Measurements from ENCODE around the gene SASH1.

SASH1 gene

DNA sequence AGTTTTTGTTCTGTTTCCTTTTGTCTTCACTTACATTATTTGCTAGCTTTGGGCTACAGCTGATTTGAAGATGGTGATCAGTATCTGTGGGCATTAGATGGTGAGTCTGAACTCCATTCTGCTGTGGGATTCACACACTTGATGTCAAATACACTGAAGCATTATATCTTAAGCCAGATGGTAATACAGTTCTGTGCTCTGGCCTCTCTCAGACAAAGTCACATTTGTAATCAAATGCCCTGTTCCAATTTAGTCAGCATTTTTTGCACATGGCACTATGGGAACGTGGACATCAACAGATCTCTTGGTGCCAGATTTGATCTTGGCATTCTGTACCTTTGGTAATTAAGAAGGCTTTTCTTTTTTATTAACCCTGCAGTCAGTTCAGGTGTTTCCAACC, 56.0 kb downstream of the SASH1 start:
- Histone ChIP-seq H2BK120ac (ENCODE audit: low read depth, low read length) (no peak overlapping the region), H2BK5ac (ENCODE audit: low read length) (no peak overlapping the region), H3K4ac (ENCODE audit: low read length) (no peak overlapping the region), H2AK5ac (ENCODE audit: low read depth, low read length) (no peak overlapping the region), H2BK12ac (ENCODE audit: low read length) (no peak overlapping the region), H3K4me3 (ENCODE audit: low read length in 2 of 2) (no peak overlapping the region), H3K23ac (ENCODE audit: low read depth, low read length, poor library complexity) (no peak overlapping the region), H2BK15ac (ENCODE audit: low read length) (no peak overlapping the region), H3K27me3 (ENCODE audit: control insufficient read depth in 3 of 3, insufficient read depth in 3 of 3, low read depth in 1 of 3, low read length in 3 of 3) (no peaks in the 10 kb centered on the region), H3K79me1 (ENCODE audit: low read depth, low read length) (no peaks in the 10 kb centered on the region), H3K18ac (ENCODE audit: low read length) (no peak overlapping the region), H4K8ac (ENCODE audit: low read depth, low read length) (no peak overlapping the region), H3K9ac (ENCODE audit: low read depth, low read length, poor library complexity) (no peak overlapping the region), H2AFZ (ENCODE audit: low read length) (no peak overlapping the region), H3K14ac (ENCODE audit: low read length) (no peak overlapping the region), H3K4me1 (ENCODE audit: control insufficient read depth in 2 of 2, insufficient read depth in 1 of 2, low read depth in 1 of 2, low read length in 2 of 2) (peaks cover 0 to 3% of the 10 kb centered on the region in 2 donors), H4K91ac (ENCODE audit: low read depth, low read length, poor library complexity) (no peak overlapping the region), H3K9me3 (replicated peaks in 1 of 2; ENCODE audit: control insufficient read depth in 2 of 2, insufficient read depth in 1 of 2, low read depth in 1 of 2, low read length in 2 of 2) (no peaks in the 10 kb centered on the region), H3K36me3 (replicated peaks in 1 of 2; ENCODE audit: control insufficient read depth in 2 of 2, insufficient read depth in 2 of 2, low read length in 2 of 2) (peaks cover 0 to 3% of the 10 kb centered on the region in 2 donors), H3K27ac (replicated peaks; ENCODE audit: low read length) (no peak overlapping the region), H3K4me2 (ENCODE audit: insufficient read depth, low read length, poor library complexity, severe bottlenecking) (no peak overlapping the region)
- no peak for DNase-seq (ENCODE audit: low spot score)
- WGBS, 2 donors (ENCODE audit: extremely low coverage in 2 of 2, insufficient read length in 2 of 2, insufficient replicate concordance in 1 of 2) = no CpG with 5 or more reads among the region's 1 CpG

DNA sequence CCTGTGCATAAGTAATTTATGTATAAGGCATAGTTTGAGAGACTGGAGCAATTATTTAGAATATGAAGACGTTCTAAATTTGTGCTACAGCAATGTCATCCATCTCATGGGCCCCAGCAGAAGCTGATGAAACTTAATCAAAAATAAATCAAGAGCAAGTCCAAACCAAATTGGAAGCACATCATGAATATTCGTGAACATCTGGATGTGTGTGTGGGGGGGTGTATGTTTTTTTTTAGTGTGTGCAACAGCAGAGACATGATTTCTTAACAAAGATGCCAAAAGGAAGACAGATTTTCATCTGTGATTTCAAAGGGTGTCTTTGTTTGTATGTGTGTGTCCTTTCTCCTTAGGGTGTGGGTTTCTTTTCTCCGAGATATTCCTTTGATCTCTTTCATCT, 58.9 kb downstream of the SASH1 start:
- H3K4me2 ChIP-seq (ENCODE audit: insufficient read depth, low read length, poor library complexity, severe bottlenecking) = no peak overlapping the region
- no peak overlapping the region for H2BK5ac ChIP-seq (ENCODE audit: low read length)
- H3K4me1 ChIP-seq (ENCODE audit: control insufficient read depth in 2 of 2, insufficient read depth in 1 of 2, low read depth in 1 of 2, low read length in 2 of 2) = peaks cover 3 to 8% of the 10 kb centered on the region in 2 donors
- no peak overlapping the region for H3K4ac ChIP-seq (ENCODE audit: low read length)
- no peak overlapping the region for H3K18ac ChIP-seq (ENCODE audit: low read length)
- no peak overlapping the region for H3K4me3 ChIP-seq (ENCODE audit: low read length in 2 of 2)
- no peaks in the 10 kb centered on the region for H3K27me3 ChIP-seq (ENCODE audit: control insufficient read depth in 3 of 3, insufficient read depth in 3 of 3, low read depth in 1 of 3, low read length in 3 of 3)
- H3K9ac ChIP-seq (ENCODE audit: low read depth, low read length, poor library complexity) = no peak overlapping the region
- no peak overlapping the region for H4K91ac ChIP-seq (ENCODE audit: low read depth, low read length, poor library complexity)
- no peak overlapping the region for H2AK5ac ChIP-seq (ENCODE audit: low read depth, low read length)
- no peak overlapping the region for H2AFZ ChIP-seq (ENCODE audit: low read length)
- H3K27ac ChIP-seq (replicated peaks; ENCODE audit: low read length) = no peak overlapping the region
- H3K9me3 ChIP-seq (replicated peaks in 1 of 2; ENCODE audit: control insufficient read depth in 2 of 2, insufficient read depth in 1 of 2, low read depth in 1 of 2, low read length in 2 of 2) = no peaks in the 10 kb centered on the region
- H3K79me1 ChIP-seq (ENCODE audit: low read depth, low read length) = no peaks in the 10 kb centered on the region
- no peak overlapping the region for H2BK15ac ChIP-seq (ENCODE audit: low read length)
- no CpG with 5 or more reads among the region's 3 CpGs for WGBS, 2 donors (ENCODE audit: extremely low coverage in 2 of 2, insufficient read length in 2 of 2, insufficient replicate concordance in 1 of 2)
- H2BK120ac ChIP-seq (ENCODE audit: low read depth, low read length) = no peak overlapping the region
- no peak overlapping the region for H2BK12ac ChIP-seq (ENCODE audit: low read length)
- DNase-seq (ENCODE audit: low spot score) = no peak
- H3K14ac ChIP-seq (ENCODE audit: low read length) = no peak overlapping the region
- H3K23ac ChIP-seq (ENCODE audit: low read depth, low read length, poor library complexity) = no peak overlapping the region
- no peak overlapping the region for H4K8ac ChIP-seq (ENCODE audit: low read depth, low read length)
- no peaks in the 10 kb centered on the region for H3K36me3 ChIP-seq (replicated peaks in 1 of 2; ENCODE audit: control insufficient read depth in 2 of 2, insufficient read depth in 2 of 2, low read length in 2 of 2)

DNA sequence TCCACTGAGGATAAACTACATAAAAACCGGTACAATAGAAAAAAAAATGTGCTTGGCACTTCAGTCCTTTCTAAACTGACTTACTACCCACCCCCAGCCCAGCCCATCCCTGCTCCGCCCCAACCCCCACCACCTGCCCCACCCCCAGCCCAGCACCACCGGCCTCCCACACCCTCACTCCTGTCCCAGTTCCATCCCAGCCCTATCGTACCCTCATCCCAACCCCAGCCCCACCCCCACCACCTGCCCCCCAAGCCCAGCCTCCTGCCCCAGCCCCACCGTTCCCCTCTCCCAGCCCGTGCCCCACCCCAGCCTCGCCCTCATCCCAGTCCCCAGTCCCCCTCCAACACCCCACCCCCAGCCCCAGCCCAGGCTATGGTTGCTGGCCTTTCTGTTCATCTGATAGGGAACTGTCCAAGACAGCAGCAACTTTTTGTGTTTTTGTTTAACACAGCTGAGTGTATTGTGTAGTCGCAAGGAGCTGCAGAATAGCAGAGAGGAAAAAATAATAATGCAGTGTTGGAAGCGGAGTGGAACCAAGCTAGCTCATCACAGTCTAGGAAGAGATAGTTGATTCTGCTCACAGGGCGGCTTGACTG, 61.9 kb downstream of the SASH1 start:
- Histone ChIP-seq H3K27me3 (ENCODE audit: control insufficient read depth in 3 of 3, insufficient read depth in 3 of 3, low read depth in 1 of 3, low read length in 3 of 3) (no peaks in the 10 kb centered on the region), H3K4ac (ENCODE audit: low read length) (no peak overlapping the region), H4K91ac (ENCODE audit: low read depth, low read length, poor library complexity) (no peak overlapping the region), H2BK120ac (ENCODE audit: low read depth, low read length) (no peak overlapping the region), H2AFZ (ENCODE audit: low read length) (no peak overlapping the region), H2AK5ac (ENCODE audit: low read depth, low read length) (no peak overlapping the region), H2BK12ac (ENCODE audit: low read length) (no peak overlapping the region), H3K18ac (ENCODE audit: low read length) (no peak overlapping the region), H2BK15ac (ENCODE audit: low read length) (no peak overlapping the region), H3K4me3 (ENCODE audit: low read length in 2 of 2) (no peak overlapping the region), H3K27ac (replicated peaks; ENCODE audit: low read length) (no peak overlapping the region), H3K4me2 (ENCODE audit: insufficient read depth, low read length, poor library complexity, severe bottlenecking) (no peak overlapping the region), H3K36me3 (replicated peaks in 1 of 2; ENCODE audit: control insufficient read depth in 2 of 2, insufficient read depth in 2 of 2, low read length in 2 of 2) (no peaks in the 10 kb centered on the region), H3K23ac (ENCODE audit: low read depth, low read length, poor library complexity) (no peak overlapping the region), H3K4me1 (ENCODE audit: control insufficient read depth in 2 of 2, insufficient read depth in 1 of 2, low read depth in 1 of 2, low read length in 2 of 2) (peaks cover 3 to 5% of the 10 kb centered on the region in 2 donors), H3K9me3 (replicated peaks in 1 of 2; ENCODE audit: control insufficient read depth in 2 of 2, insufficient read depth in 1 of 2, low read depth in 1 of 2, low read length in 2 of 2) (no peaks in the 10 kb centered on the region), H3K9ac (ENCODE audit: low read depth, low read length, poor library complexity) (no peak overlapping the region), H4K8ac (ENCODE audit: low read depth, low read length) (no peak overlapping the region), H2BK5ac (ENCODE audit: low read length) (no peak overlapping the region), H3K79me1 (ENCODE audit: low read depth, low read length) (no peaks in the 10 kb centered on the region), H3K14ac (ENCODE audit: low read length) (no peak overlapping the region)
- no peak for DNase-seq (ENCODE audit: low spot score)
- WGBS, 2 donors (ENCODE audit: extremely low coverage in 2 of 2, insufficient read length in 2 of 2, insufficient replicate concordance in 1 of 2) = no CpG with 5 or more reads among the region's 10 CpGs

DNA sequence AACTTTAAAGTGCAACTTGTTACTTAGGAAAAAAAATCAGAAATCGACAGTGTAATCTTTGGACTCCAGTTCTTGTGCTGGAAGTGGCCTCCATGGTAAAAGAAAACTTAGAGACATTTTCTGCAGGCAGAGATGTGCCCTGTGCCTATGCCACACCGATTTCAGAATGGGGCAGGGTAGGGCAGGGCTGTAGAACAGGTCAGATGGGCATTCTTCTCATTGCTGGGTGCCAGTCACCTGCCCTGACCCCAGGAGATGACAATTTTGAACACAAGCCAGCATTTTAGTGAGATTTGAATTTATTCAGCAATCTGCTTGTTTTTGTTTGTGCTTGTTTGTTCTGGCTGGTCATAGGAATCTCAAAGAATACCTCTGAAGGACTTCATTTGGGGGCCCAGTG, 63.3 kb downstream of the SASH1 start:
- DNase-seq (ENCODE audit: low spot score) = no peak
- WGBS, 2 donors (ENCODE audit: extremely low coverage in 2 of 2, insufficient read length in 2 of 2, insufficient replicate concordance in 1 of 2) = no CpG with 5 or more reads among the region's 2 CpGs

More for the DNA sequence above, 63.3 kb downstream of the SASH1 start:
- no peak overlapping the region for H3K4me3 ChIP-seq (ENCODE audit: low read length in 2 of 2)
- H3K18ac ChIP-seq (ENCODE audit: low read length) = no peak overlapping the region
- no peak overlapping the region for H3K27ac ChIP-seq (replicated peaks; ENCODE audit: low read length)
- no peak overlapping the region for H3K4me2 ChIP-seq (ENCODE audit: insufficient read depth, low read length, poor library complexity, severe bottlenecking)
- H2AK5ac ChIP-seq (ENCODE audit: low read depth, low read length) = no peak overlapping the region
- no peak overlapping the region for H2BK15ac ChIP-seq (ENCODE audit: low read length)
- H3K9me3 ChIP-seq (replicated peaks in 1 of 2; ENCODE audit: control insufficient read depth in 2 of 2, insufficient read depth in 1 of 2, low read depth in 1 of 2, low read length in 2 of 2) = no peaks in the 10 kb centered on the region
- no peak overlapping the region for H3K4ac ChIP-seq (ENCODE audit: low read length)
- H3K23ac ChIP-seq (ENCODE audit: low read depth, low read length, poor library complexity) = no peak overlapping the region
- H2BK5ac ChIP-seq (ENCODE audit: low read length) = no peak overlapping the region
- no peak overlapping the region for H4K91ac ChIP-seq (ENCODE audit: low read depth, low read length, poor library complexity)
- H3K27me3 ChIP-seq (ENCODE audit: control insufficient read depth in 3 of 3, insufficient read depth in 3 of 3, low read depth in 1 of 3, low read length in 3 of 3) = no peaks in the 10 kb centered on the region
- H2BK12ac ChIP-seq (ENCODE audit: low read length) = no peak overlapping the region
- no peak overlapping the region for H3K9ac ChIP-seq (ENCODE audit: low read depth, low read length, poor library complexity)
- H3K14ac ChIP-seq (ENCODE audit: low read length) = no peak overlapping the region
- H3K79me1 ChIP-seq (ENCODE audit: low read depth, low read length) = no peaks in the 10 kb centered on the region
- no peak overlapping the region for H2AFZ ChIP-seq (ENCODE audit: low read length)
- H2BK120ac ChIP-seq (ENCODE audit: low read depth, low read length) = no peak overlapping the region
- H3K36me3 ChIP-seq (replicated peaks in 1 of 2; ENCODE audit: control insufficient read depth in 2 of 2, insufficient read depth in 2 of 2, low read length in 2 of 2) = no peaks in the 10 kb centered on the region
- H3K4me1 ChIP-seq (ENCODE audit: control insufficient read depth in 2 of 2, insufficient read depth in 1 of 2, low read depth in 1 of 2, low read length in 2 of 2) = peaks cover 3 to 5% of the 10 kb centered on the region in 2 donors
- no peak overlapping the region for H4K8ac ChIP-seq (ENCODE audit: low read depth, low read length)
